DND-41 (cell line): Measurements from ENCODE around the gene KCNMA1.

ENCODE experiments used
- ATAC-seq: fragments of 200-7000 bp; cut with Tn5 transposase; 3 replicates; pipeline ENCODE4 v1.9.1; 2021; ENCODE audit warnings: low read depth; ENCODE audit not compliant: insufficient read depth
- DNase-seq: peaks from one replicate; pipeline ENCODE4 v3.0.0-alpha.2; 2020
- H2AFZ ChIP-seq: 2 replicates; pipeline ENCODE4 v1.6.0; 2012; ENCODE audit warnings: low read depth, low read length
- H3K27ac ChIP-seq: 2 replicates; pipeline ENCODE4 v1.5.1; 2012; ENCODE audit warnings: low read length, inconsistent platforms
- H3K27me3 ChIP-seq: fragments of 200-600 bp; sonication (generic); 2 replicates; pipeline ENCODE4 v1.6.0; 2012; ENCODE audit warnings: low read length, mild to moderate bottlenecking, inconsistent platforms; ENCODE audit not compliant: insufficient read depth, poor library complexity
- H3K36me3 ChIP-seq: 2 replicates; pipeline ENCODE4 v1.5.1; 2012; ENCODE audit warnings: low read length, inconsistent platforms; ENCODE audit not compliant: insufficient read depth
- H3K4me1 ChIP-seq: 2 replicates; pipeline ENCODE4 v1.5.1; 2012; ENCODE audit warnings: mild to moderate bottlenecking, low read length; ENCODE audit not compliant: insufficient read depth
- H3K4me2 ChIP-seq: 2 replicates; pipeline ENCODE4 v1.6.0; 2012; ENCODE audit warnings: mild to moderate bottlenecking, moderate library complexity, low read length, inconsistent platforms; ENCODE audit not compliant: insufficient read depth
- H3K4me3 ChIP-seq, 2 experiments: fragments of 200-600 bp in 1 of 2; shearing (Covaris generic) in 1 of 2; 2 replicates each; pipeline ENCODE4 v1.5.1; 2012 to 2016; ENCODE audit warnings: inconsistent platforms in 2 of 2, low read length in 2 of 2, mild to moderate bottlenecking in 2 of 2, low read depth in 1 of 2, moderate library complexity in 1 of 2
- H3K79me2 ChIP-seq: 2 replicates; pipeline ENCODE4 v1.6.0; 2012; ENCODE audit warnings: low read length, inconsistent platforms; ENCODE audit not compliant: insufficient read depth
- H3K9ac ChIP-seq: 2 replicates; pipeline ENCODE4 v1.6.0; 2012; ENCODE audit warnings: low read depth, mild to moderate bottlenecking, inconsistent platforms, low read length, moderate library complexity
- H3K9me3 ChIP-seq: 2 replicates; pipeline ENCODE4 v1.5.1; 2012; ENCODE audit warnings: low read length, moderate library complexity, mild to moderate bottlenecking, inconsistent platforms; ENCODE audit not compliant: insufficient read depth, severe bottlenecking
- H4K20me1 ChIP-seq: 2 replicates; pipeline ENCODE4 v1.6.0; 2012; ENCODE audit warnings: low read length; ENCODE audit not compliant: insufficient read depth
- CTCF ChIP-seq: IDR thresholded peaks from 2 replicates; pipeline ENCODE4 v1.5.1; 2012; ENCODE audit warnings: borderline replicate concordance, low read length, moderate library complexity, mild to moderate bottlenecking; ENCODE audit not compliant: poor library complexity, severe bottlenecking; ENCODE audit errors: extremely low read depth
- EZH2 ChIP-seq: IDR thresholded peaks from 3 replicates; pipeline ENCODE4 v1.6.1; 2012; ENCODE audit warnings: borderline replicate concordance, low read depth, mild to moderate bottlenecking, moderate library complexity, low read length, inconsistent platforms; ENCODE audit not compliant: severe bottlenecking

The KCNMA1 gene

GRCh38 chr10:77378366-77379349 lies 258.9 kb downstream of the KCNMA1 start:
- Histone ChIP-seq H3K79me2 (no peaks in the 10 kb centered on the region), H3K4me1 (no peaks in the 10 kb centered on the region), H3K27me3 (peaks cover 9% of the 10 kb centered on the region), H3K4me3 (no peak overlapping the region), H3K27ac (no peak overlapping the region), H3K9me3 (no peaks in the 10 kb centered on the region), H4K20me1 (no peaks in the 10 kb centered on the region), H3K4me2 (no peak overlapping the region), H3K9ac (no peak overlapping the region), H2AFZ (no peak overlapping the region), H3K36me3 (no peaks in the 10 kb centered on the region)
- no peak for ATAC-seq
- TF ChIP-seq EZH2 (no peak), CTCF (no peak)
- DNase-seq: no peak

GRCh38 chr10:77377678-77378352 lies 259.8 kb downstream of the KCNMA1 start:
- no peaks in the 10 kb centered on the region for H3K79me2 ChIP-seq
- ATAC-seq (no peak), DNase-seq (no peak)
- no peak overlapping the region for H3K4me3 ChIP-seq
- H4K20me1 ChIP-seq: no peaks in the 10 kb centered on the region
- TF ChIP-seq CTCF (no peak), EZH2 (no peak)
- no peaks in the 10 kb centered on the region for H3K36me3 ChIP-seq
- no peaks in the 10 kb centered on the region for H3K9me3 ChIP-seq
- H3K27ac ChIP-seq: no peak overlapping the region
- no peaks in the 10 kb centered on the region for H3K4me1 ChIP-seq
- H2AFZ ChIP-seq: no peak overlapping the region
- no peak overlapping the region for H3K4me2 ChIP-seq
- peaks cover 9% of the 10 kb centered on the region for H3K27me3 ChIP-seq
- no peak overlapping the region for H3K9ac ChIP-seq

- no peak overlapping the region for H2AFZ ChIP-seq
- TF ChIP-seq CTCF (no peak), EZH2 (no peak)
- DNase-seq (no peak), ATAC-seq (no peak)
- H3K4me3 ChIP-seq: no peak overlapping the region
- peaks cover 9% of the 10 kb centered on the region for H3K27me3 ChIP-seq
- H3K27ac ChIP-seq: no peak overlapping the region
- H3K4me1 ChIP-seq: no peaks in the 10 kb centered on the region
- no peaks in the 10 kb centered on the region for H3K79me2 ChIP-seq
- H3K4me2 ChIP-seq: no peak overlapping the region
- no peaks in the 10 kb centered on the region for H3K36me3 ChIP-seq
- no peaks in the 10 kb centered on the region for H3K9me3 ChIP-seq
- no peak overlapping the region for H3K9ac ChIP-seq
- no peaks in the 10 kb centered on the region for H4K20me1 ChIP-seq
These were observed 260.6 kb downstream of the KCNMA1 start for GRCh38 chr10:77377034-77377433.
